NK-92 (cell line): Measurements from ENCODE around the gene OR1F1.
"Not testable (repeated sequence)": the region's sequence is repeated elsewhere in the genome, so short reads cannot be mapped to it uniquely, and the experiment has no call there.

ENCODE experiments used
- DNase-seq: peaks from one replicate; lab custom pipeline; 2025; ENCODE audit not compliant: unreplicated experiment; lab: John Stamatoyannopoulos, UW

OR1F1 gene

GRCh38 chr16:3197694-3198333 is 9.8 kb downstream of the OR1F1 start:
- DNase-seq = not testable (repeated sequence)

- no peak for DNase-seq
Measured at GRCh38 chr16:3198334-3199072, 10.5 kb downstream of the OR1F1 start.

DNA sequence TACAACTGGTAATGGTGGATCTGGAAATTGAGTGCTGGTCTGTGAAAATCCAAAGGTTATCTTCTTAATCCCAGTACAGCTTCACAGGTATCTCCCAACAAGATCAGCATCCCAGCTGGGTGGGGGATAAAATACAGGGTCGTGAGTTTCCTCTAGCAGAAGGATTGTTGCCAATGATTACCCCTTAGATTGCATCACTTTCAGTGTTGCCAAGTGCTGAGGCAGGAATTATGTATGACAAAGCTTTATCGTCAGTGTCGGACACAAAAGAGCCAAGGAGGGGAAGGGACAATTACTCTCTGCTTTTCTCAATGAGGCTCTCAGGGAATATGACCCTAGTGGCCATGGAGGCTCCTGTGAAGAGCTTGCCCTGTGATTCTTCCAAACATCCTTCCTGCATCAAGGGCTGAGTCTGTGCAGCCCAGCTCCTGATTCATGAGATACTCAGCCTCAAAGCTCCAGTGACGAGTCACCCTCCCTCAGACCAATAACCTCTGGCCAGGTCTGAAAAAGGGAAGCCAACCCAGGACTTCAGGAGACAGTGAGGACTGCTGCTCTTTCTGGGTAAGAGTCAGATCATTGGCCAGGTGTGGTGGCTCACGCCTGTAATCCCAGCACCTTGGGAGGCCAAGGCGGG is 15.0 kb downstream of the OR1F1 start:
- no peak for DNase-seq

- DNase-seq = not testable (repeated sequence)
Measured at GRCh38 chr16:3205939-3206338, 17.9 kb downstream of the OR1F1 start.

GRCh38 chr16:3207086-3207953 is 19.3 kb downstream of the OR1F1 start:
- no peak for DNase-seq

GRCh38 chr16:3212006-3212405 is 24.0 kb downstream of the OR1F1 start:
- DNase-seq = no peak

- no peak for DNase-seq
Measured at GRCh38 chr16:3212567-3212966, 24.6 kb downstream of the OR1F1 start.

- DNase-seq = no peak
Measured at GRCh38 chr16:3214904-3215600, 27.0 kb downstream of the OR1F1 start.

DNA sequence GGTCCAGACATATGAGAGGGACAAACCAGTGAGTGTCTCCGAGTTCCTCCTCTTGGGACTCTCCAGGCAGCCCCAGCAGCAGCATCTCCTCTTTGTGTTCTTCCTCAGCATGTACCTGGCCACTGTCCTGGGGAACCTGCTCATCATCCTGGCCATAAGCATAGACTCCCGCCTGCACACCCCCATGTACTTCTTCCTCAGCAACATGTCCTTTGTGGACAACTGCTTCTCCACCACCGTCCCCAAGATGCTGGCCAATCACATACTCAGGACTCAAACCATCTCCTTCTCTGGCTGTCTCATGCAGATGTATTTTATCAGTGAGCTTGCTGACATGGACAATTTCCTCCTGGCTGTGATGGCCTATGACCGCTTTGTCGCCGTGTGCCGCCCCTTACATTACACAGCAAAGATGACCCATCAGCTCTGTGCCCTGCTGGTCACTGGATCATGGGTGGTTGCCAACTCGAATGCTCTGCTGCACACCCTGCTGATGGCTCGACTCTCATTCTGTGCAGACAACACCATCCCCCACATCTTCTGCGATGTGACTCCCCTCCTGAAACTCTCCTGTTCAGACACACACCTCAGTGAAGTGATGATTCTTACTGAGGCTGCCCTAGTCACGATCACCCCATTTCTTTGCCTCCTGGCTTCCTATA is 27.7 kb downstream of the OR1F1 start:
- DNase-seq = no peak

- DNase-seq = no peak
Measured at GRCh38 chr16:3216263-3216640, 28.2 kb downstream of the OR1F1 start.

DNA sequence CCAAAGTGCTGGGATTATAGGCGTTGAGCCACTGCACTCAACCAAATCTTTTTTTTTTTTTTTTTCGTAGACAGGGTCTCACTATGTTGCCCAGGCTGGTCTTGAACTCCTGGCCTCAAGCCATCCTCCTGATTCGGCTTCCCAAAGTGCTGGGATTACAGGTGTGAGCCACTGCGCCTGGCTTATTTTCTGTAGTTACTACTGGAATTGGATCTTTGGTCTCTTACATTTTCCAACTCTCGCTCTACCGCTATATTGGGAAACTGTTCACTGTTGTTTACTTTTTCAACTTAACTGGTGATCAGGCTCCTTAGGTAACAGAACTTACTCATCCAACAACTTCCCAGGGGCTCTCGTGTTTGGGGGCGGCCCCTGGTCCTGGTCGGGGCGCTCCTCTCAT is 32.8 kb downstream of the OR1F1 start:
- no peak for DNase-seq

GRCh38 chr16:3223913-3224515 is 36.0 kb downstream of the OR1F1 start:
- no peak for DNase-seq

DNA sequence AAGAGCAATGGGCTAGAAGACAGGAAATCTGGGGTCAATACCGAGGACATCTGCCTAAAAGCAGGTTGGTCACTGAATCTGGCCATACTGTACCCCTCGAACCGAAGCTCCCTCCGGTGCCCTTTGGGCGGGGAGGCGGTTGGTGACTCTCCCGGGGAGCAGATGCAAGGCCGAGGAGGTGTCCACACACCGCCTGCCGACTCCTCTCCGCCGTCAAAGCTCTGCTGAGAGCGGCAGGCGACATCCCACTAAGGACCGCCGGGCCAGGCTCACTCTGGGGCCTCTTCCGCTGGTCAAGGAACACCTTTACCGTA is 46.5 kb downstream of the OR1F1 start:
- DNase-seq = no peak

DNA sequence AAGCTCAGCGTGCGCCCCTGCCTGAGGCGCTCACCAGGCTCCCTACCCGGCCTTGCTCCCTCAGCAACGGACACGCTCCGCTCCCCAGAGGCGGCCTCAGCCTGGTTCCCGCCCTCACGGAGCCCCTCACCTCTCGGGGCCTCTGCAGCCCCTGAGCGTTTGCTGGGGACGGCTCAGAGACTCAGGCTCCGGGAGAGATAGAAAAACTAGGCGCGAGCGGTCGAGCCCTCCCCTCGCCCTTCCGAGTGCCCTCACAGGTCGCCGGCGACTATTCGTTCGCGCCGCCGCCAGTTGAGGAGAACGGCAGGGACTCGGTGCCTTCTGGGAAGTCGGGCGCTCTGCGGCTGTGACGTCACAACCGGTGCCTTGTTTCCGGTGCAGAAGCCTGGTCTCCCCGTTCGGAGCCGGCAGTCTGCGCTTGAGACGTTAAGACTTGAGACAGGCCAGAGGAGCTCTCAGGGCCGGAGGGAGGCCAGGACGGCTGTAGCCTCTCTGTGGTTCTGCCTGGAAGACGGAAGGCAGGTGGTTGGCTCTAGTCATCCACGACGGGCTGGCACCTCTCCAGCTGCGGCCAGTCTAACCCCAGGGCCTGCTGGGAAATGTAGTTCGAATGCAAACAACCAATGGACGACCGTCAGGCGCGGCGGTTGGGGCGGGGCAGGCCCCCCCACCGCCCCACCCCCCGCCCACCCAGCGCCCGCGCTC is 47.0 kb downstream of the OR1F1 start, which contains the start of gene ZNF200:
TSS of gene ZNF200 (minus strand) at position 302 of the 705 bp plus-strand sequence. CDS start 1,403 bp downstream, outside the sequence.
- peak; percentile 47 for DNase-seq

- no peak for DNase-seq
Measured at GRCh38 chr16:3235856-3236669, 48.1 kb downstream of the OR1F1 start.

DNA sequence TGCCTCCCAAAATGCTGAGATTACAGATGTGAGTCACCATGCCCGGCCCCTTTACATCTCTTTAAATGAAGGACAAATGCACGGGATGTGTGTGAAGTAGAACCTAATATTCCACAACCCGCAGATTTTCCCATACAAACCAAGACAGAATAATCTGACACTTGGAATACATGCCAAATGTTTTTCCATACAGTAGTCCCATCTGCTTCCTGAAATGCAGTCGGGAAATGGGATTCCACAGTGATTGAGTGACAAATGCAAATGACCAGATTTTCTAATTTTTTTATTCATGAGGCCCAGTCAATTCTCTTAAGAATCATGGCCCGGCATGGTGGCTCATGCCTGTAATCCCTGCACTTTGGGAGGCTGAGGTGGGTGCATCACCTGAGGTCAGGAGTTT is 53.8 kb downstream of the OR1F1 start:
- no peak for DNase-seq

GRCh38 chr16:3242709-3243108 is 54.7 kb downstream of the OR1F1 start:
- no peak for DNase-seq

DNA sequence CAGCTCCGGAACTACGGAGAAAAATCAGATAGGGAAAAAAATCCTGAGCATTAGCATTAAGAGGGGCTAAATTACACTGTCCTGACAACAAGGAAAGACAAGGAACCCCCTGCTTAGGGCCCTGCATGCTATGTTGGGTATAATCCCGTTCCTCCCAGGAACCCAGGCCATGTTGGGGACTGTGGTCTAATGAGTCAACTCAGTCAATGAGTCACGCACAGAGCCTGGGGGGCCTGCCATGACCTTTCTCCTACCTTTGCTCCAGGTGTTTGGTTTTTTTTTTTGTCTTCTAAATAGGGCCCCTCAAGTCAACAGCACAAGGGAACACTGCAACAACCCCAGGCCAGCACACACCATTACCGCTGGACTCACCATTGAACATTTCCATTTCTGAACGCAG is 55.9 kb downstream of the OR1F1 start:
- DNase-seq = no peak
